Activated CD4-positive, alpha-beta T cell treated with anti-CD3 and anti-CD28 coated beads for 36 hours (primary cell): Measurements from ENCODE around the gene CARD14. TPM values are rescaled to one million over a fixed set of nuclear protein-coding genes. Genes with fewer than 3 reads are reported as not detected.

Source experiments
- ATAC-seq: fragments of 200-7000 bp; cut with Tn5 transposase; one replicate; pipeline ENCODE4 v1.10.0; 2021; ENCODE audit warnings: mild to moderate bottlenecking, moderate library complexity
- CTCF ChIA-PET: fragments of 350-600 bp; sonication (Branson Sonifier 250); formaldehyde crosslinking; loops from one replicate; lab custom pipeline; 2021; ENCODE audit warnings: antibody characterized with exemption; lab: Charles Lee
- POLR2A ChIA-PET: fragments of 350-600 bp; sonication (Branson Sonifier 250); formaldehyde crosslinking; loops from one replicate; lab custom pipeline; 2021; ENCODE audit warnings: antibody characterized with exemption, inconsistent platforms; lab: Charles Lee
- DNase-seq: peaks from one replicate; pipeline ENCODE4 v3.0.0-alpha.2; 2020
- H3K27ac Mint-ChIP-seq: one replicate; pipeline ENCODE4 v1.8.0; 2021; ENCODE audit warnings: mixed read lengths
- H3K27me3 Mint-ChIP-seq: one replicate; pipeline ENCODE4 v1.8.0; 2021; ENCODE audit warnings: mixed read lengths
- H3K36me3 Mint-ChIP-seq: one replicate; pipeline ENCODE4 v1.8.0; 2021; ENCODE audit warnings: low read depth, mixed read lengths
- H3K4me1 Mint-ChIP-seq: one replicate; pipeline ENCODE4 v1.8.0; 2021; ENCODE audit warnings: mixed read lengths
- H3K4me3 Mint-ChIP-seq: one replicate; pipeline ENCODE4 v1.8.0; 2021; ENCODE audit warnings: mild to moderate bottlenecking, moderate library complexity, mixed read lengths
- H3K9me3 Mint-ChIP-seq: one replicate; pipeline ENCODE4 v1.8.0; 2021; ENCODE audit warnings: low read depth, mixed read lengths
- intact Hi-C, 2 experiments: fragments of 100-400 bp; cut with DNase I in 1 of 2; cut with micrococcal nuclease in 1 of 2; formaldehyde crosslinking; loops; one replicate each; pipeline versions ENCODE4 v1.14.2 to v1.15.1; 2022 to 2024; cut with DNase I, micrococcal nuclease
- total RNA-seq, 2 experiments: library from RNA; stranded (reverse); gene quantifications; one replicate each; pipeline ENCODE4 v1.2.3, GENCODE V29; 2021

The CARD14 gene
- total RNA-seq, 2 experiments from 2014 or later, result not detected

- no peak for DNase-seq
- peaks cover 4% of the 10 kb centered on the region for H3K36me3 Mint-ChIP-seq
- H3K4me3 Mint-ChIP-seq, result no peak overlapping the region
- H3K27ac Mint-ChIP-seq, result no peak overlapping the region
- no peaks in the 10 kb centered on the region for H3K27me3 Mint-ChIP-seq
- ChIA-PET POLR2A (no interaction called here), CTCF (interaction anchor here (1.1 kb wide), 1 partner anchor 50 kb away, joined by 3 read pairs; no protein-coding TSS in a partner anchor)
- no peaks in the 10 kb centered on the region for H3K9me3 Mint-ChIP-seq
- no peak for ATAC-seq
- H3K4me1 Mint-ChIP-seq, result no peaks in the 10 kb centered on the region
- intact Hi-C loops, result no loop called here
Observed at GRCh38 chr17:80246266-80246681, 76.4 kb downstream of the CARD14 start.

- Mint-ChIP-seq H3K4me3 (no peak overlapping the region), H3K27me3 (no peaks in the 10 kb centered on the region), H3K9me3 (no peaks in the 10 kb centered on the region), H3K27ac (no peak overlapping the region), H3K4me1 (no peaks in the 10 kb centered on the region), H3K36me3 (peaks cover 3% of the 10 kb centered on the region)
- ChIA-PET POLR2A (no interaction called here), CTCF (interaction anchor here (1.1 kb wide), 1 partner anchor 50 kb away, joined by 3 read pairs; no protein-coding TSS in a partner anchor)
- intact Hi-C loops, result no loop called here
- no peak for ATAC-seq
- DNase-seq, result no peak
Observed at GRCh38 chr17:80246726-80247125, 76.9 kb downstream of the CARD14 start.

- peaks cover 5% of the 10 kb centered on the region for H3K4me1 Mint-ChIP-seq
- peaks cover 3% of the 10 kb centered on the region for H3K36me3 Mint-ChIP-seq
- intact Hi-C loops, result no loop called here
- CTCF ChIA-PET, result no interaction called here
- H3K27me3 Mint-ChIP-seq, result no peaks in the 10 kb centered on the region
- no peaks in the 10 kb centered on the region for H3K9me3 Mint-ChIP-seq
- POLR2A ChIA-PET, result no interaction called here
- ATAC-seq, result no peak
- no peak overlapping the region for H3K4me3 Mint-ChIP-seq
- no peak for DNase-seq
- no peak overlapping the region for H3K27ac Mint-ChIP-seq
Observed at GRCh38 chr17:80247561-80247960, 77.7 kb downstream of the CARD14 start.

- DNase-seq, result no peak
- CTCF ChIA-PET, result no interaction called here
- H3K36me3 Mint-ChIP-seq, result no peaks in the 10 kb centered on the region
- intact Hi-C loops, result no loop called here
- H3K9me3 Mint-ChIP-seq, result no peaks in the 10 kb centered on the region
- peaks cover 12% of the 10 kb centered on the region for H3K4me1 Mint-ChIP-seq
- POLR2A ChIA-PET, result no interaction called here
- no peak for ATAC-seq
- H3K4me3 Mint-ChIP-seq, result no peak overlapping the region
- no peak overlapping the region for H3K27ac Mint-ChIP-seq
- H3K27me3 Mint-ChIP-seq, result no peaks in the 10 kb centered on the region
Observed at GRCh38 chr17:80248001-80248893, 78.4 kb downstream of the CARD14 start.

- H3K36me3 Mint-ChIP-seq, result no peaks in the 10 kb centered on the region
- H3K27ac Mint-ChIP-seq, result no peak overlapping the region
- intact Hi-C loops, result no loop called here
- ChIA-PET CTCF (no interaction called here), POLR2A (no interaction called here)
- no peak overlapping the region for H3K4me3 Mint-ChIP-seq
- no peaks in the 10 kb centered on the region for H3K9me3 Mint-ChIP-seq
- H3K27me3 Mint-ChIP-seq, result no peaks in the 10 kb centered on the region
- peaks cover 20% of the 10 kb centered on the region for H3K4me1 Mint-ChIP-seq
- DNase-seq (no peak), ATAC-seq (no peak)
Observed at GRCh38 chr17:80248894-80249710, 79.3 kb downstream of the CARD14 start.

- no peak overlapping the region for H3K27ac Mint-ChIP-seq
- intact Hi-C loops, result loop anchor here (2.0 to 10.0 kb wide), 5 partner anchors 55 to 257 kb away; partner anchors contain the start of gene GAA (in 1 of the 2)
Observed at GRCh38 chr17:80251966-80252365, 82.1 kb downstream of the CARD14 start.

GRCh38 chr17:80252871-80253270, 83.0 kb downstream of the CARD14 start:
- ATAC-seq (peak; percentile 82), DNase-seq (peak; percentile 93)
- H3K27me3 Mint-ChIP-seq, result no peaks in the 10 kb centered on the region
- H3K36me3 Mint-ChIP-seq, result peaks cover 2% of the 10 kb centered on the region
- ChIA-PET CTCF (interaction anchor here (0.7 to 1.8 kb wide), 7 partner anchors 9 to 61 kb away, joined by 3 to 4 read pairs (median 3); no protein-coding TSS in a partner anchor), POLR2A (interaction anchor here (0.6 kb wide), 1 partner anchor 34 kb away, joined by 4 read pairs; no protein-coding TSS in a partner anchor)
- intact Hi-C loops, result loop anchor here (1.0 to 10.0 kb wide), 9 partner anchors 34 to 258 kb away; partner anchors contain the start of genes GAA (in 2 of the 2) and EIF4A3 (in 1 of the 2)
- peak overlapping the region; percentile 77 for H3K27ac Mint-ChIP-seq
- H3K4me3 Mint-ChIP-seq, result no peak overlapping the region
- no peaks in the 10 kb centered on the region for H3K9me3 Mint-ChIP-seq
- peaks cover 53% of the 10 kb centered on the region for H3K4me1 Mint-ChIP-seq

More at GRCh38 chr17:80251966-80252365, 82.1 kb downstream of the CARD14 start:
- POLR2A ChIA-PET, result interaction anchor here (0.8 kb wide), 1 partner anchor 55 kb away, joined by 3 read pairs; no protein-coding TSS in a partner anchor
- peaks cover 47% of the 10 kb centered on the region for H3K4me1 Mint-ChIP-seq
- CTCF ChIA-PET, result interaction anchor here (0.7 to 1.6 kb wide), 5 partner anchors 11 to 760 kb away, joined by 3 to 5 read pairs (median 3); partner anchors contain the start of gene SGSH
- no peak overlapping the region for H3K4me3 Mint-ChIP-seq
- H3K9me3 Mint-ChIP-seq, result no peaks in the 10 kb centered on the region
- H3K36me3 Mint-ChIP-seq, result peaks cover 2% of the 10 kb centered on the region
- no peaks in the 10 kb centered on the region for H3K27me3 Mint-ChIP-seq
- ATAC-seq (no peak), DNase-seq (no peak)

- Mint-ChIP-seq H3K4me3 (no peak overlapping the region), H3K9me3 (no peaks in the 10 kb centered on the region), H3K27me3 (no peaks in the 10 kb centered on the region), H3K4me1 (peaks cover 63% of the 10 kb centered on the region), H3K27ac (peak overlapping the region; percentile 97), H3K36me3 (peaks cover 2% of the 10 kb centered on the region)
- ChIA-PET POLR2A (no interaction called here), CTCF (interaction anchor here (0.7 to 1.8 kb wide), 6 partner anchors 8 to 62 kb away, joined by 3 to 4 read pairs (median 4); no protein-coding TSS in a partner anchor)
- DNase-seq (no peak), ATAC-seq (no peak)
- intact Hi-C loops, result loop anchor here (1.0 to 10.0 kb wide), 12 partner anchors 11 to 505 kb away; partner anchors contain the start of genes GAA (in 2 of the 2) and EIF4A3 (in 1 of the 2)
Observed at GRCh38 chr17:80253631-80254395, 84.0 kb downstream of the CARD14 start.

- ATAC-seq (peak; percentile 62), DNase-seq (peak; percentile 83)
- Mint-ChIP-seq H3K4me3 (peak overlapping the region; percentile 64), H3K27me3 (no peaks in the 10 kb centered on the region), H3K9me3 (no peaks in the 10 kb centered on the region), H3K27ac (peak overlapping the region; percentile 97), H3K36me3 (peaks cover 2% of the 10 kb centered on the region), H3K4me1 (peaks cover 71% of the 10 kb centered on the region)
- intact Hi-C loops, result loop anchor here (1.0 to 10.0 kb wide), 6 partner anchors 11 to 638 kb away; no protein-coding TSS in a partner anchor
- CTCF ChIA-PET, result interaction anchor here (0.7 to 1.8 kb wide), 2 partner anchors 12 to 59 kb away, joined by 4 to 5 read pairs; no protein-coding TSS in a partner anchor
- POLR2A ChIA-PET, result no interaction called here
Observed at GRCh38 chr17:80254396-80255251, 84.8 kb downstream of the CARD14 start.

- Mint-ChIP-seq H3K27me3 (no peaks in the 10 kb centered on the region), H3K9me3 (no peaks in the 10 kb centered on the region), H3K4me1 (peaks cover 74% of the 10 kb centered on the region), H3K4me3 (no peak overlapping the region), H3K36me3 (peaks cover 2% of the 10 kb centered on the region), H3K27ac (peak overlapping the region; percentile 60)
- DNase-seq, result no peak
- intact Hi-C loops, result loop anchor here (5.0 to 10.0 kb wide), 2 partner anchors 261 to 636 kb away; no protein-coding TSS in a partner anchor
- ATAC-seq, result no peak
- CTCF ChIA-PET, result no interaction called here
- POLR2A ChIA-PET, result no interaction called here
Observed at GRCh38 chr17:80256034-80256350, 86.2 kb downstream of the CARD14 start.
